HG02798 (cell line): ENCODE data around the gene TTC7B.

Source experiments
- ATAC-seq: cut with Tn5 transposase; IDR thresholded peaks from one replicate; pipeline ENCODE4 v1.9.1; 2021; ENCODE audit warnings: mild to moderate bottlenecking; ENCODE audit not compliant: unreplicated experiment, poor library complexity

Gene TTC7B

GRCh38 chr14:90656973-90657372, 159.3 kb downstream of the TTC7B start:
- no peak for ATAC-seq

- no peak for ATAC-seq
Measured at GRCh38 chr14:90655829-90656228, 160.4 kb downstream of the TTC7B start.

GRCh38 chr14:90654831-90655276, 161.4 kb downstream of the TTC7B start:
- no peak for ATAC-seq

GRCh38 chr14:90652626-90653025, 163.6 kb downstream of the TTC7B start:
- ATAC-seq, result no peak

- no peak for ATAC-seq
Measured at GRCh38 chr14:90651976-90652560, 164.2 kb downstream of the TTC7B start.

- ATAC-seq, result no peak
Measured at GRCh38 chr14:90651271-90651804, 164.9 kb downstream of the TTC7B start.

GRCh38 chr14:90649557-90650135, 166.6 kb downstream of the TTC7B start:
- no peak for ATAC-seq

- ATAC-seq, result no peak
Measured at GRCh38 chr14:90649083-90649482, 167.1 kb downstream of the TTC7B start.

GRCh38 chr14:90648421-90648820, 167.8 kb downstream of the TTC7B start:
- no peak for ATAC-seq

GRCh38 chr14:90647473-90648005, 168.7 kb downstream of the TTC7B start:
- ATAC-seq, result no peak

- no peak for ATAC-seq
Measured at GRCh38 chr14:90645842-90646443, 170.3 kb downstream of the TTC7B start.

- ATAC-seq, result no peak
Measured at GRCh38 chr14:90644882-90645281, 171.3 kb downstream of the TTC7B start.

GRCh38 chr14:90643982-90644670, 172.1 kb downstream of the TTC7B start:
- no peak for ATAC-seq

GRCh38 chr14:90642244-90642717, 173.9 kb downstream of the TTC7B start:
- no peak for ATAC-seq

- no peak for ATAC-seq
Measured at GRCh38 chr14:90641615-90642243, 174.5 kb downstream of the TTC7B start.

- ATAC-seq, result no peak
Measured at GRCh38 chr14:90641168-90641567, 175.1 kb downstream of the TTC7B start.

GRCh38 chr14:90639641-90640040, 176.6 kb downstream of the TTC7B start:
- ATAC-seq, result no peak

- no peak for ATAC-seq
Measured at GRCh38 chr14:90632871-90633270, 183.4 kb downstream of the TTC7B start.

GRCh38 chr14:90632451-90632850, 183.8 kb downstream of the TTC7B start:
- ATAC-seq, result no peak

GRCh38 chr14:90630171-90630806, 185.9 kb downstream of the TTC7B start:
- ATAC-seq, result no peak
